Right atrium auricular region (tissue), 2 donors: ENCODE measurements around the gene ADARB2. TPM values are rescaled to one million over a fixed set of nuclear protein-coding genes. Genes with fewer than 3 reads are reported as not detected.

Experiments
- DNase-seq: peaks from one replicate; pipeline ENCODE4 v3.0.0-alpha.2; 2019; ENCODE audit warnings: low spot score
- H3K27ac ChIP-seq, 2 donors: fragments of 200-600 bp; sonication (generic); 1 replicate in 1 of 2; 2 replicates in 1 of 2; pipeline ENCODE4 v1.5.1; 2016 to 2019
- H3K27me3 ChIP-seq, 2 donors: fragments of 200-600 bp; sonication (generic); one replicate each; pipeline versions ENCODE4 v1.5.1 to v1.6.0; 2017 to 2019
- H3K36me3 ChIP-seq: fragments of 200-600 bp; sonication (generic); one replicate; pipeline ENCODE4 v1.5.1; 2016
- H3K4me1 ChIP-seq, 2 donors: fragments of 200-600 bp; sonication (generic); one replicate each; pipeline versions ENCODE4 v1.5.1 to v1.6.0; 2017 to 2019
- H3K4me3 ChIP-seq, 2 donors: fragments of 200-600 bp; sonication (generic); 1 replicate in 1 of 2; 2 replicates in 1 of 2; pipeline ENCODE4 v1.5.1; 2017 to 2019; ENCODE audit warnings: mild to moderate bottlenecking in 1 of 2, moderate library complexity in 1 of 2
- H3K9me3 ChIP-seq, 2 donors: fragments of 200-600 bp; sonication (generic); one replicate each; pipeline ENCODE4 v1.5.1; 2019
- total RNA-seq, 2 donors: library from RNA; depleted of rRNA; stranded (reverse); fragments of >200 nt; gene quantifications; one replicate each; pipeline ENCODE4 v1.1.0, GENCODE V29; 2016
- TF ChIP-seq, protein P1 (sequence below), 2 donors: fragments of 200-600 bp; sonication (generic); IDR thresholded peaks; one replicate each; pipeline ENCODE4 v1.5.1; 2019; ENCODE audit warnings: antibody characterized with exemption in 2 of 2

Gene ADARB2
- total RNA-seq, 2 donors from 2014 or later = 0.33 to 0.71 TPM

DNA sequence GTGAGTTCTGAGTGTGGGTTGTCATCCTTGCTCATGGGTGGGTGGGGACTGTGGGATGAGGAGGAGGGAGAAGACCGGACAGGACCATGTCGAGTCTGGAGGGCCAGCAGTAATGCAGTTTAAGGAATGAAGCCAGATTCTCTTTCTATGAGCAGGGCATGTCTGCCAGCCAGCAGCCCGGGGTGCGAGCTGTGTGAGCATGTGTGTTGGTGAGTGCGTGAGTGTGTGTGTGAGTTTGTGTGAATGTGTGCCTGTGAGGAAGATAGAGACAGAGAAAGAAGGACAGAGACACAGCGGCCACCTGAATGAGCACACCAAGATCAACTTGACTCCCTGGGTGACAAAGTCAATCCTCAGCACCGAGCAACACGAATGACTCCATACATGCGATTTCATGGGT, 52.3 kb downstream of the ADARB2 start:
- no peak overlapping the region for H3K27ac ChIP-seq
- H3K4me3 ChIP-seq = no peak overlapping the region
- no peaks in the 10 kb centered on the region for H3K4me1 ChIP-seq
- TF ChIP-seq, protein P1, sequence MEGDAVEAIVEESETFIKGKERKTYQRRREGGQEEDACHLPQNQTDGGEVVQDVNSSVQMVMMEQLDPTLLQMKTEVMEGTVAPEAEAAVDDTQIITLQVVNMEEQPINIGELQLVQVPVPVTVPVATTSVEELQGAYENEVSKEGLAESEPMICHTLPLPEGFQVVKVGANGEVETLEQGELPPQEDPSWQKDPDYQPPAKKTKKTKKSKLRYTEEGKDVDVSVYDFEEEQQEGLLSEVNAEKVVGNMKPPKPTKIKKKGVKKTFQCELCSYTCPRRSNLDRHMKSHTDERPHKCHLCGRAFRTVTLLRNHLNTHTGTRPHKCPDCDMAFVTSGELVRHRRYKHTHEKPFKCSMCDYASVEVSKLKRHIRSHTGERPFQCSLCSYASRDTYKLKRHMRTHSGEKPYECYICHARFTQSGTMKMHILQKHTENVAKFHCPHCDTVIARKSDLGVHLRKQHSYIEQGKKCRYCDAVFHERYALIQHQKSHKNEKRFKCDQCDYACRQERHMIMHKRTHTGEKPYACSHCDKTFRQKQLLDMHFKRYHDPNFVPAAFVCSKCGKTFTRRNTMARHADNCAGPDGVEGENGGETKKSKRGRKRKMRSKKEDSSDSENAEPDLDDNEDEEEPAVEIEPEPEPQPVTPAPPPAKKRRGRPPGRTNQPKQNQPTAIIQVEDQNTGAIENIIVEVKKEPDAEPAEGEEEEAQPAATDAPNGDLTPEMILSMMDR (IDR thresholded peaks at IDR 0.05) = no peak
- no peaks in the 10 kb centered on the region for H3K9me3 ChIP-seq
- H3K36me3 ChIP-seq = no peaks in the 10 kb centered on the region
- H3K27me3 ChIP-seq = no peaks in the 10 kb centered on the region
- DNase-seq = no peak

DNA sequence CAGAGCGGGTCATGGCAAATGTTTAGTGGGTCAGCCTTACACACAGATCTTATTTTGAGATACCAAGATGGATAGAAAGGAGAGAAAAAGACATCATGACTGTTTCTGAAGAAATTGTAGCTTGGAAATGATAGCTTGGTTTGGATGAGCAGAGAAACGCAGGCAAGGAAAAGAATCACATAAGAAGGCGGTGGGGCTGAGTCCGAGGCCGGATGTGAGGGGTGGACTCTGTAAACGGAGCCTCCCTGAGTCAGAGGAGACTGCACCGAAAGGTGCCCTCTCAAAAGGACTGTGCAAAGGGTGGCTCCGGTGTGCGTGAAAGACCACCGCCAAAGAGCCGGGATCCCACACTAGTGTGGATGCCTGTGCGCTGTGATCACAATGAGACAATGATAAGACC, 53.7 kb downstream of the ADARB2 start:
- DNase-seq = no peak
- Histone ChIP-seq H3K9me3 (no peaks in the 10 kb centered on the region), H3K36me3 (no peaks in the 10 kb centered on the region), H3K4me1 (no peaks in the 10 kb centered on the region), H3K27ac (no peak overlapping the region), H3K27me3 (no peaks in the 10 kb centered on the region), H3K4me3 (no peak overlapping the region)
- TF ChIP-seq, protein P1 (IDR thresholded peaks at IDR 0.05) = no peak

DNA sequence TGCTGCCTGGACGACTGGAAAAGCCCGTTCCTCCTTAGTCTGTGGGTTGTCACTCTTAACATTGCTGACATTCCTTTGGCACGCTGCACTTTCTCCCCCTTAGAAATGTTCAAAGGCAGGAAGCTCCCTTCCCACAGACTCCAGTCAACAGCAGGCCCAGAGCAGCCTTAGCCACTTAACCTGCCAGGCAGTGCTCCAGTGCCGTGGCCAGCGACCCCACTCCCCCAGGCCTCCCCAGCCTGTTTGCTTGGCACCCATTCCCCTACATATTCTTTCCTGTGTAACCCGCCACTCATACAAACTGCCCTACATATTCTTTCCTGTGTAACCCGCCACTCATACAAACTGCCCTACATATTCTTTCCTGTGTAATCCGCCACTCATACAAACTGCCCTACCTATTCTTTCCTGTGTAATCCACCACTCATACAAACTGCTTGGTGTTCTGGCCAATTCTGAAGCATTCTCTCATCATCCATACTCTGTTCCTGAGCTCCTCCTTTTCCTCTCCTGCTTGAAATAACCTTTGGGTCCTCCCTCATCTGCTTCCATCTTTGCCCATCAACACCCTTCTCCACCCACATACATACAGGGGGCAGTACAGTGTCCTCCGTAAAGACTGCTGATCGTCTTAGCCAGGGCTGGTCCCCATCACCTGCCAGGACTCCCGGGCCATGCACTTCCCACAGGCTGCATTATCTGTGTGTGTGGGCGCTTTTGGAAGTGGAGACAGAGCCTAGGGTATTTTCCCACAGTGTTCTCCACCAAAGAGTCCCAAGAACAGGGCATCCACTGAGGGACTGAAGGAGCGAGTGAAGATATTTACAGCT, 57.3 kb downstream of the ADARB2 start:
- no peak for DNase-seq
- no peak overlapping the region for H3K4me3 ChIP-seq
- H3K36me3 ChIP-seq = no peaks in the 10 kb centered on the region
- no peaks in the 10 kb centered on the region for H3K4me1 ChIP-seq
- no peaks in the 10 kb centered on the region for H3K9me3 ChIP-seq
- no peaks in the 10 kb centered on the region for H3K27me3 ChIP-seq
- TF ChIP-seq, protein P1 (IDR thresholded peaks at IDR 0.05) = no peak
- no peak overlapping the region for H3K27ac ChIP-seq

DNA sequence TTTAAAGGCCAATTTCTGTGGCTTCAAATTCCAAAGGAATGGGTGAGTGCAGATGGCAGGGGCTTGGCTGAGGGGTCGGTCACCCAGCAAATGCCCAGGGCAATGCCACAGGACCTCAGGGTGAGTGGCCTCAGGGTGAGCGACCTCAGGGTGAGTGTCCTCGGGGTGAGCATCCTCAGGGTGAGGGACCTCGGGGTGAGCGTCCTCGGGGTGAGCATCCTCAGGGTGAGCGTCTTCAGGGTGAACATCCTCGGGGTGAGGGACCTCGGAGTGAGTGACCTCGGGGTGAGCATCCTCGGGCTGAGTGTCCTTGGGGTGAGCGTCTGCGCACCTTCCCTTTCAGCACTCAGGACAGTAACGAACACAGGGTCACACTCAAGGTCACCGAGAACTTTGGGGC, 59.2 kb downstream of the ADARB2 start:
- no peaks in the 10 kb centered on the region for H3K9me3 ChIP-seq
- no peak for DNase-seq
- no peak overlapping the region for H3K4me3 ChIP-seq
- no peaks in the 10 kb centered on the region for H3K4me1 ChIP-seq
- TF ChIP-seq, protein P1 (IDR thresholded peaks at IDR 0.05) = no peak
- no peaks in the 10 kb centered on the region for H3K27me3 ChIP-seq
- H3K27ac ChIP-seq = no peak overlapping the region
- H3K36me3 ChIP-seq = no peaks in the 10 kb centered on the region

DNA sequence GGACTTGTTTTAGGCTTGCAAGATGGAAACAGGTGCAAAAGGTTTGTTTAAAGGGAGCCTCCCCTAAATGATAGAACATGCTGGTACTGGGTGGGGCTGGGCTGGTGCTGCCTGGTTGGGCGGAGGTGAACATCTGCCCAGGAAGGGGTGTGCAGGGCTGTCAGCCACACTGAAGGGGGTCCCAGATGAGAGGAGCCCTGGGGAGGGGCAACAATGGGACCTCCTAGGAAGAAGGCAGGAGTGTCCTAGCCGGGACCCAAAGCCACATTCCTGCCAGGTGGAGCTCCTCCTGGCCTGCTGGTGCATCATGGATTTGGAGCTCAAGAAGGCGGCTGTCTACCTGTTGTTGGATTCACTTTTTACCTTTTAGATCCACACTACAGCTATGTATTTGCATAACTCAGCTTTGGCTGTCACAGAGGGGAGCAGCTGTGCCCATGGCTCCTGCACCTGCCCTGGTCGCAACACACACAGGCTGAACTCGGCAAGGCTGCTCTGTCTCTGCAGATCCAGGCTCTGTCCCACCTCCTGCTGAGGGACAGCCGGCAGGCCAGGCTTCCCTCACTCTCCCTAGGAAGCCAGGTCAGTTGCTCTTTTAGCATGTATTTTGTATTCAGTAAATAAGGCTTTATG, 59.9 kb downstream of the ADARB2 start:
- no peak for DNase-seq
- Histone ChIP-seq H3K4me3 (no peak overlapping the region), H3K27me3 (no peaks in the 10 kb centered on the region), H3K4me1 (no peaks in the 10 kb centered on the region), H3K9me3 (no peaks in the 10 kb centered on the region), H3K27ac (no peak overlapping the region), H3K36me3 (no peaks in the 10 kb centered on the region)
- TF ChIP-seq, protein P1 (IDR thresholded peaks at IDR 0.05) = no peak
